ENCODE data around the gene LEKR1.
A peak's percentile ranks its signal among the peaks of the same experiment; 100 is the strongest.

The LEKR1 gene

GRCh38 chr3:157042226-157042625 is 216.1 kb downstream of the LEKR1 start:
- Histone ChIP-seq H2AFZ (ENCODE audit: low read depth, low read length) (no peak overlapping the region), H2BK5ac (ENCODE audit: low read depth, low read length, poor library complexity, severe bottlenecking) (no peak overlapping the region), H2BK12ac (ENCODE audit: low read length in 2 of 2) (no peak overlapping the region), H4K8ac (ENCODE audit: low read length) (no peak overlapping the region), H3K36me3 (ENCODE audit: control insufficient read depth in 1 of 2, insufficient read depth in 2 of 2, low read depth in 1 of 2, low read length in 2 of 2) (no peaks in the 10 kb centered on the region), H3K79me1 (replicated peaks; ENCODE audit: low read length, poor library complexity, severe bottlenecking) (no peaks in the 10 kb centered on the region), H2AK5ac (ENCODE audit: low read length, severe bottlenecking) (no peak overlapping the region), H3K9ac (ENCODE audit: low read length) (no peak overlapping the region), H2BK15ac (ENCODE audit: low read depth, poor library complexity, severe bottlenecking) (no peak overlapping the region), H3K18ac (ENCODE audit: low read depth in 1 of 2, low read length in 2 of 2) (no peak overlapping the region), H3K4me3 (ENCODE audit: insufficient read depth in 1 of 2, low read depth in 1 of 2, low read length in 2 of 2) (no peak overlapping the region), H3K27ac (ENCODE audit: low read length, poor library complexity, severe bottlenecking) (no peak overlapping the region), H3K23ac (ENCODE audit: low read length in 2 of 2) (no peak overlapping the region), H3K9me3 (ENCODE audit: control insufficient read depth, low read length) (no peaks in the 10 kb centered on the region), H3K4me2 (ENCODE audit: low read length, poor library complexity, severe bottlenecking) (no peak overlapping the region), H3K27me3 (ENCODE audit: control insufficient read depth in 1 of 2, insufficient read depth in 1 of 2, low read length in 2 of 2) (no peaks in the 10 kb centered on the region), H3K4me1 (ENCODE audit: control insufficient read depth, insufficient read depth, low read depth, low read length) (no peaks in the 10 kb centered on the region), H3K4ac (ENCODE audit: low read depth in 1 of 2, low read length in 2 of 2) (no peak overlapping the region), H4K91ac (ENCODE audit: low read length) (no peak overlapping the region), H2BK120ac (ENCODE audit: low read depth, low read length) (no peak overlapping the region), H3K14ac (ENCODE audit: low read length in 2 of 2) (no peak overlapping the region)
- 91% methylated on average over 2 of the region's 2 CpGs for WGBS
- DNase-seq: no peak

- Histone ChIP-seq H2BK120ac (ENCODE audit: low read depth, low read length) (no peak overlapping the region), H3K36me3 (ENCODE audit: control insufficient read depth in 1 of 2, insufficient read depth in 2 of 2, low read depth in 1 of 2, low read length in 2 of 2) (no peaks in the 10 kb centered on the region), H3K4me1 (ENCODE audit: control insufficient read depth, insufficient read depth, low read depth, low read length) (no peaks in the 10 kb centered on the region), H3K4me2 (ENCODE audit: low read length, poor library complexity, severe bottlenecking) (no peak overlapping the region), H3K4ac (ENCODE audit: low read depth in 1 of 2, low read length in 2 of 2) (no peak overlapping the region), H2AK5ac (ENCODE audit: low read length, severe bottlenecking) (no peak overlapping the region), H3K9ac (ENCODE audit: low read length) (no peak overlapping the region), H3K27me3 (ENCODE audit: control insufficient read depth in 1 of 2, insufficient read depth in 1 of 2, low read length in 2 of 2) (no peaks in the 10 kb centered on the region), H3K18ac (ENCODE audit: low read depth in 1 of 2, low read length in 2 of 2) (no peak overlapping the region), H3K14ac (ENCODE audit: low read length in 2 of 2) (no peak overlapping the region), H3K23ac (ENCODE audit: low read length in 2 of 2) (no peak overlapping the region), H3K79me1 (replicated peaks; ENCODE audit: low read length, poor library complexity, severe bottlenecking) (no peaks in the 10 kb centered on the region), H4K8ac (ENCODE audit: low read length) (no peak overlapping the region), H2BK12ac (ENCODE audit: low read length in 2 of 2) (no peak overlapping the region), H3K9me3 (ENCODE audit: control insufficient read depth, low read length) (no peaks in the 10 kb centered on the region), H4K91ac (ENCODE audit: low read length) (no peak overlapping the region), H2BK5ac (ENCODE audit: low read depth, low read length, poor library complexity, severe bottlenecking) (no peak overlapping the region), H2AFZ (ENCODE audit: low read depth, low read length) (no peak overlapping the region), H3K27ac (ENCODE audit: low read length, poor library complexity, severe bottlenecking) (no peak overlapping the region), H3K4me3 (ENCODE audit: insufficient read depth in 1 of 2, low read depth in 1 of 2, low read length in 2 of 2) (no peak overlapping the region), H2BK15ac (ENCODE audit: low read depth, poor library complexity, severe bottlenecking) (no peak overlapping the region)
- no peak for DNase-seq
- 100% methylated on average over 1 of the region's 1 CpG for WGBS
These were observed 217.6 kb downstream of the LEKR1 start for GRCh38 chr3:157043771-157044170.

GRCh38 chr3:157045238-157045850 is 219.2 kb downstream of the LEKR1 start:
- Histone ChIP-seq H3K4me3 (ENCODE audit: insufficient read depth in 1 of 2, low read depth in 1 of 2, low read length in 2 of 2) (peak overlapping the region in 1 of 2 experiments; percentile 61), H3K27ac (ENCODE audit: low read length, poor library complexity, severe bottlenecking) (no peak overlapping the region), H2AK5ac (ENCODE audit: low read length, severe bottlenecking) (no peak overlapping the region), H3K9me3 (ENCODE audit: control insufficient read depth, low read length) (no peaks in the 10 kb centered on the region), H3K14ac (ENCODE audit: low read length in 2 of 2) (no peak overlapping the region), H4K8ac (ENCODE audit: low read length) (no peak overlapping the region), H2BK15ac (ENCODE audit: low read depth, poor library complexity, severe bottlenecking) (no peak overlapping the region), H2AFZ (ENCODE audit: low read depth, low read length) (no peak overlapping the region), H2BK5ac (ENCODE audit: low read depth, low read length, poor library complexity, severe bottlenecking) (no peak overlapping the region), H3K36me3 (ENCODE audit: control insufficient read depth in 1 of 2, insufficient read depth in 2 of 2, low read depth in 1 of 2, low read length in 2 of 2) (no peaks in the 10 kb centered on the region), H3K23ac (ENCODE audit: low read length in 2 of 2) (no peak overlapping the region), H3K9ac (ENCODE audit: low read length) (peak overlapping the region; percentile 11), H3K18ac (ENCODE audit: low read depth in 1 of 2, low read length in 2 of 2) (no peak overlapping the region), H2BK12ac (ENCODE audit: low read length in 2 of 2) (no peak overlapping the region), H3K4me1 (ENCODE audit: control insufficient read depth, insufficient read depth, low read depth, low read length) (no peaks in the 10 kb centered on the region), H3K4ac (ENCODE audit: low read depth in 1 of 2, low read length in 2 of 2) (no peak overlapping the region), H2BK120ac (ENCODE audit: low read depth, low read length) (no peak overlapping the region), H3K4me2 (ENCODE audit: low read length, poor library complexity, severe bottlenecking) (no peak overlapping the region), H3K79me1 (replicated peaks; ENCODE audit: low read length, poor library complexity, severe bottlenecking) (no peaks in the 10 kb centered on the region), H4K91ac (ENCODE audit: low read length) (no peak overlapping the region), H3K27me3 (ENCODE audit: control insufficient read depth in 1 of 2, insufficient read depth in 1 of 2, low read length in 2 of 2) (no peaks in the 10 kb centered on the region)
- 65% methylated on average over 10 of the region's 12 CpGs for WGBS
- no peak for DNase-seq

- H4K91ac ChIP-seq (ENCODE audit: low read length): no peak overlapping the region
- no peak overlapping the region for H3K9ac ChIP-seq (ENCODE audit: low read length)
- H3K27ac ChIP-seq (ENCODE audit: low read length, poor library complexity, severe bottlenecking): no peak overlapping the region
- no peak overlapping the region for H3K4me3 ChIP-seq (ENCODE audit: insufficient read depth in 1 of 2, low read depth in 1 of 2, low read length in 2 of 2)
- H3K9me3 ChIP-seq (ENCODE audit: control insufficient read depth, low read length): no peaks in the 10 kb centered on the region
- no peak overlapping the region for H3K4me2 ChIP-seq (ENCODE audit: low read length, poor library complexity, severe bottlenecking)
- no peak overlapping the region for H2AFZ ChIP-seq (ENCODE audit: low read depth, low read length)
- H2BK5ac ChIP-seq (ENCODE audit: low read depth, low read length, poor library complexity, severe bottlenecking): no peak overlapping the region
- H3K4me1 ChIP-seq (ENCODE audit: control insufficient read depth, insufficient read depth, low read depth, low read length): no peaks in the 10 kb centered on the region
- no peak for DNase-seq
- no peak overlapping the region for H4K8ac ChIP-seq (ENCODE audit: low read length)
- no peak overlapping the region for H2BK15ac ChIP-seq (ENCODE audit: low read depth, poor library complexity, severe bottlenecking)
- H3K18ac ChIP-seq (ENCODE audit: low read depth in 1 of 2, low read length in 2 of 2): no peak overlapping the region
- no peak overlapping the region for H2BK12ac ChIP-seq (ENCODE audit: low read length in 2 of 2)
- no peak overlapping the region for H2AK5ac ChIP-seq (ENCODE audit: low read length, severe bottlenecking)
- H3K27me3 ChIP-seq (ENCODE audit: control insufficient read depth in 1 of 2, insufficient read depth in 1 of 2, low read length in 2 of 2): no peaks in the 10 kb centered on the region
- no peaks in the 10 kb centered on the region for H3K79me1 ChIP-seq (replicated peaks; ENCODE audit: low read length, poor library complexity, severe bottlenecking)
- H3K14ac ChIP-seq (ENCODE audit: low read length in 2 of 2): no peak overlapping the region
- no peak overlapping the region for H3K4ac ChIP-seq (ENCODE audit: low read depth in 1 of 2, low read length in 2 of 2)
- no peak overlapping the region for H3K23ac ChIP-seq (ENCODE audit: low read length in 2 of 2)
- WGBS: no CpG with 5 or more reads among the region's 1 CpG
- no peak overlapping the region for H2BK120ac ChIP-seq (ENCODE audit: low read depth, low read length)
- H3K36me3 ChIP-seq (ENCODE audit: control insufficient read depth in 1 of 2, insufficient read depth in 2 of 2, low read depth in 1 of 2, low read length in 2 of 2): no peaks in the 10 kb centered on the region
These were observed 220.4 kb downstream of the LEKR1 start for GRCh38 chr3:157046520-157046919.

All from mesenchymal stem cell (in vitro differentiated cells and primary cell).